HCT116 (cell line): ENCODE measurements around the gene CUX1. TPM values are rescaled to one million over a fixed set of nuclear protein-coding genes. Genes with fewer than 3 reads are reported as not detected.

Experiments
- ATAC-seq: fragments of 200-7000 bp; cut with Tn5 transposase; 2 replicates; pipeline ENCODE4 v1.9.1; 2020; ENCODE audit warnings: mild to moderate bottlenecking, moderate library complexity
- BruUV-seq: library from RNA; stranded (reverse); fragments of 400-500 nt; replicated peaks from 2 replicates; lab custom pipeline; 2021; lab: Mats Ljungman, UMichigan
- CTCF ChIA-PET: fragments of 300-600 bp; sonication (Branson Sonifier 250); formaldehyde crosslinking; loops from one replicate; lab custom pipeline; 2021; ENCODE audit warnings: antibody characterized with exemption; lab: Charles Lee
- POLR2A ChIA-PET: fragments of 300-600, 350-600 bp; sonication (Branson Sonifier 250); formaldehyde crosslinking; loops from one replicate; lab custom pipeline; 2021; ENCODE audit warnings: antibody characterized with exemption; lab: Charles Lee
- RAD21 ChIA-PET, 2 experiments: fragments of 300-600 bp; sonication (Branson Sonifier 250); formaldehyde crosslinking; loops; one replicate each; lab custom pipeline; 2023; ENCODE audit warnings: low total read pairs in 2 of 2; ENCODE audit not compliant: uncharacterized antibody in 2 of 2, unreplicated experiment in 2 of 2, low non-redundant PET in 1 of 2; lab: Charles Lee
- DNase-seq: peaks from one replicate; pipeline ENCODE4 v3.0.0-alpha.2; 2010; ENCODE audit warnings: low read depth, low spot score
- H2AFZ ChIP-seq: fragments of 200-600 bp; shearing (Covaris generic), sonication (generic); 2 replicates; pipeline ENCODE4 v1.6.1; 2017; ENCODE audit warnings: low read depth, mixed run types, mixed read lengths, antibody characterized with exemption, low read length; ENCODE audit not compliant: poor library complexity, severe bottlenecking
- H3K27ac ChIP-seq: 2 replicates; pipeline ENCODE4 v1.5.1; 2012; ENCODE audit warnings: low read depth, low read length
- H3K27me3 ChIP-seq: fragments of 200-600 bp; sonication (generic); 2 replicates; pipeline ENCODE4 v1.6.1; 2016; ENCODE audit warnings: mixed run types, low read length, mixed read lengths; ENCODE audit not compliant: insufficient read depth
- H3K36me3 ChIP-seq, 2 experiments: fragments of 200-500 bp in 1 of 2; fragments of 200-600 bp in 1 of 2; sonication (Bioruptor generic) in 1 of 2; sonication (generic) in 1 of 2; 2 replicates each; pipeline versions ENCODE4 v1.5.1 to v1.6.1; 2014 to 2016; ENCODE audit warnings: low read length in 2 of 2, inconsistent platforms in 1 of 2, mixed read lengths in 1 of 2, mixed run types in 1 of 2; ENCODE audit not compliant: insufficient read depth in 2 of 2, control insufficient read depth in 1 of 2
- H3K4me1 ChIP-seq, 2 experiments: fragments of 200-600 bp in 1 of 2; sonication (generic) in 1 of 2; 2 replicates each; pipeline versions ENCODE4 v1.5.1 to v1.6.1; 2012 to 2017; ENCODE audit warnings: low read length in 2 of 2, inconsistent platforms in 1 of 2, mild to moderate bottlenecking in 1 of 2, mixed read lengths in 1 of 2, mixed run types in 1 of 2, moderate library complexity in 1 of 2; ENCODE audit not compliant: insufficient read depth in 2 of 2, control insufficient read depth in 1 of 2
- H3K4me2 ChIP-seq: fragments of 200-600 bp; sonication (generic); 2 replicates; pipeline ENCODE4 v1.6.1; 2017; ENCODE audit warnings: mixed run types, low read length, mixed read lengths
- H3K4me3 ChIP-seq, 2 experiments: fragments of 200-600 bp in 1 of 2; sonication (generic) in 1 of 2; replicated peaks in 1 of 2; 2 replicates each; pipeline ENCODE4 v1.5.1; 2011 to 2016; ENCODE audit warnings: low read length in 2 of 2, control low read depth in 1 of 2, low read depth in 1 of 2, mild to moderate bottlenecking in 1 of 2, mixed read lengths in 1 of 2, mixed run types in 1 of 2
- H3K79me2 ChIP-seq: fragments of 200-600 bp; sonication (generic); 2 replicates; pipeline ENCODE4 v1.6.1; 2017; ENCODE audit warnings: mild to moderate bottlenecking, mixed run types, low read length, moderate library complexity, mixed read lengths; ENCODE audit not compliant: insufficient read depth
- H3K9ac ChIP-seq: fragments of 200-600 bp; sonication (generic); 2 replicates; pipeline ENCODE4 v1.6.1; 2016; ENCODE audit warnings: low read length, mixed read lengths
- H3K9me2 ChIP-seq: fragments of 200-600 bp; sonication (generic), shearing (Covaris generic); 2 replicates; pipeline ENCODE4 v1.6.1; 2017; ENCODE audit warnings: mixed run types, mild to moderate bottlenecking, moderate library complexity; ENCODE audit not compliant: insufficient read depth
- H3K9me3 ChIP-seq, 2 experiments: fragments of 200-500 bp in 1 of 2; fragments of 200-600 bp in 1 of 2; sonication (Bioruptor generic) in 1 of 2; sonication (generic) in 1 of 2; 2 replicates each; pipeline ENCODE4 v1.6.1; 2014 to 2017; ENCODE audit warnings: low read length in 2 of 2, mixed read lengths in 2 of 2, inconsistent platforms in 1 of 2, low read depth in 1 of 2, mild to moderate bottlenecking in 1 of 2, mixed run types in 1 of 2, moderate library complexity in 1 of 2; ENCODE audit not compliant: control insufficient read depth in 1 of 2, insufficient read depth in 1 of 2
- H4K20me1 ChIP-seq: fragments of 200-600 bp; sonication (generic), shearing (Covaris generic); 2 replicates; pipeline ENCODE4 v1.6.1; 2017; ENCODE audit warnings: mixed run types, mild to moderate bottlenecking, moderate library complexity; ENCODE audit not compliant: insufficient read depth
- CBX3 ChIP-seq: IDR thresholded peaks from 2 replicates; pipeline ENCODE4 v1.6.1; 2012; ENCODE audit warnings: low read depth
- CEBPB ChIP-seq: IDR thresholded peaks from 2 replicates; pipeline ENCODE4 v1.6.1; 2012; ENCODE audit warnings: low read depth
- CTCF ChIP-seq, 3 experiments: fragments of 200-600 bp in 1 of 3; sonication (generic) in 1 of 3; IDR thresholded peaks in 2 of 3; conservative IDR thresholded peaks in 1 of 3; 2 replicates each; pipeline ENCODE4 v1.5.1; 2012 to 2017; ENCODE audit warnings: low read depth in 2 of 3, low read length in 2 of 3, antibody characterized with exemption in 1 of 3, borderline replicate concordance in 1 of 3, control low read depth in 1 of 3, mild to moderate bottlenecking in 1 of 3, mixed read lengths in 1 of 3, mixed run types in 1 of 3, moderate library complexity in 1 of 3; ENCODE audit not compliant: insufficient read depth in 1 of 3
- EGR1 ChIP-seq: IDR thresholded peaks from 2 replicates; pipeline ENCODE4 v1.6.1; 2012; ENCODE audit warnings: low read depth
- ELF1 ChIP-seq: IDR thresholded peaks from 2 replicates; pipeline ENCODE4 v1.6.1; 2012; ENCODE audit warnings: low read depth, borderline replicate concordance
- EZH2 ChIP-seq: fragments of 200-600 bp; sonication (generic); IDR thresholded peaks from 2 replicates; pipeline ENCODE4 v1.6.1; 2017; ENCODE audit warnings: antibody characterized with exemption, mixed run types
- EZH2phosphoT487 ChIP-seq: fragments of 200-600 bp; IDR thresholded peaks from 2 replicates; pipeline ENCODE4 v1.6.1; 2018; ENCODE audit warnings: antibody characterized with exemption, borderline replicate concordance
- FOSL1 ChIP-seq: IDR thresholded peaks from 2 replicates; pipeline ENCODE4 v1.6.1; 2012; ENCODE audit warnings: low read depth
- JUND ChIP-seq: IDR thresholded peaks from 2 replicates; pipeline ENCODE4 v1.6.1; 2012
- MAX ChIP-seq: IDR thresholded peaks from 2 replicates; pipeline ENCODE4 v1.6.1; 2012
- POLR2AphosphoS5 ChIP-seq: IDR thresholded peaks from 2 replicates; pipeline ENCODE4 v1.6.1; 2011; ENCODE audit warnings: mild to moderate bottlenecking, low read depth, low read length, moderate library complexity
- REST ChIP-seq: IDR thresholded peaks from 2 replicates; pipeline ENCODE4 v1.6.1; 2012; ENCODE audit warnings: low read depth
- SIN3A ChIP-seq: IDR thresholded peaks from 2 replicates; pipeline ENCODE4 v1.6.1; 2012; ENCODE audit warnings: low read depth
- SP1 ChIP-seq: IDR thresholded peaks from 2 replicates; pipeline ENCODE4 v1.6.1; 2012; ENCODE audit warnings: low read depth
- SRF ChIP-seq: IDR thresholded peaks from 2 replicates; pipeline ENCODE4 v1.6.1; 2012; ENCODE audit warnings: low read depth
- TCF7L2 ChIP-seq: IDR thresholded peaks from 2 replicates; pipeline ENCODE4 v1.7.0; 2011; ENCODE audit warnings: borderline replicate concordance, inconsistent platforms; ENCODE audit not compliant: insufficient read depth, insufficient read length; ENCODE audit errors: extremely low read depth
- YY1 ChIP-seq: IDR thresholded peaks from 2 replicates; pipeline ENCODE4 v1.6.1; 2011; ENCODE audit warnings: low read length, low read depth, moderate library complexity, mild to moderate bottlenecking; ENCODE audit not compliant: insufficient replicate concordance; ENCODE audit errors: extremely low read depth
- ZBTB33 ChIP-seq: IDR thresholded peaks from 2 replicates; pipeline ENCODE4 v1.6.1; 2011; ENCODE audit warnings: mild to moderate bottlenecking, low read length, moderate library complexity; ENCODE audit not compliant: insufficient replicate concordance; ENCODE audit errors: extremely low read depth
- ZFX ChIP-seq: fragments of 450-650 bp; IDR thresholded peaks from 2 replicates; pipeline ENCODE4 v1.6.1; 2017
- ZNF274 ChIP-seq: fragments of 200-500 bp; sonication (Bioruptor generic); IDR thresholded peaks from 2 replicates; pipeline ENCODE4 v1.6.1; 2014; ENCODE audit warnings: mild to moderate bottlenecking, low read depth, low read length, inconsistent platforms
- intact Hi-C: fragments of 100-400 bp; cut with micrococcal nuclease; formaldehyde crosslinking; loops from 2 replicates; pipeline ENCODE4 v1.10.0; 2022
- total RNA-seq: library from RNA; stranded (reverse); gene quantifications from one replicate; pipeline ENCODE4 v1.2.1, GENCODE V29; 2021; ENCODE audit not compliant: unreplicated experiment

The CUX1 gene
- total RNA-seq, 1 experiment from 2014 or later: 68.9 TPM

GRCh38 chr7:101891936-101892640, 74.7 kb downstream of the CUX1 start:
- ChIA-PET CTCF (no interaction called here), RAD21 (no interaction called here), POLR2A (no interaction called here)
- DNase-seq (no peak), ATAC-seq (no peak)
- Histone ChIP-seq H3K9me3 (no peaks in the 10 kb centered on the region), H3K4me1 (peaks cover 10 to 23% of the 10 kb centered on the region in 2 experiments), H2AFZ (no peak overlapping the region), H3K9me2 (no peaks in the 10 kb centered on the region), H3K27me3 (no peaks in the 10 kb centered on the region), H3K4me2 (no peak overlapping the region), H3K4me3 (no peak overlapping the region), H3K27ac (no peak overlapping the region), H3K36me3 (no peaks in the 10 kb centered on the region), H3K9ac (no peak overlapping the region), H3K79me2 (peaks cover 91% of the 10 kb centered on the region), H4K20me1 (no peaks in the 10 kb centered on the region)
- BruUV-seq: no TSS peak
- intact Hi-C loops: no loop called here
- TF ChIP-seq FOSL1 (no peak), ZNF274 (no peak), MAX (no peak), EZH2phosphoT487 (no peak), SRF (no peak), EGR1 (no peak), ZBTB33 (no peak), SIN3A (no peak), ZFX (no peak), POLR2AphosphoS5 (no peak), CTCF (IDR thresholded peaks at IDR 0.05 in 2 of 3, conservative IDR thresholded peaks at IDR 0.05 in 1 of 3; ENCODE audit: borderline replicate concordance in 1 of 3, insufficient read depth in 1 of 3, low read depth in 2 of 3, low read length in 2 of 3) (no peak), ELF1 (no peak), TCF7L2 (no peak), CEBPB (no peak), REST (no peak), SP1 (no peak), YY1 (no peak), EZH2 (no peak), CBX3 (no peak), JUND (no peak)
